Uterus (tissue), 4 donors: ENCODE results near the gene MAPRE2. TPM values are rescaled to one million over a fixed set of nuclear protein-coding genes. Genes with fewer than 3 reads are reported as not detected.

Experiments
- DNase-seq, 2 donors: peaks; one replicate each; pipeline ENCODE4 v3.0.0-alpha.2; 2019 to 2020
- H3K27ac ChIP-seq, 2 donors: fragments of 200-600 bp; sonication (generic); 1 replicate in 1 of 2; 2 replicates in 1 of 2; pipeline ENCODE4 v1.5.1; 2016 to 2018
- H3K27me3 ChIP-seq, 2 donors: fragments of 200-600 bp; sonication (generic); one replicate each; pipeline ENCODE4 v1.5.1; 2018 to 2019; ENCODE audit warnings: control low read depth in 1 of 2
- H3K36me3 ChIP-seq, 2 donors: fragments of 200-600 bp; sonication (generic); one replicate each; pipeline ENCODE4 v1.5.1; 2019; ENCODE audit warnings: control low read depth in 1 of 2
- H3K4me1 ChIP-seq, 2 donors: fragments of 200-600 bp; sonication (generic); one replicate each; pipeline ENCODE4 v1.5.1; 2018 to 2019; ENCODE audit warnings: control low read depth in 1 of 2
- H3K4me3 ChIP-seq, 2 donors: fragments of 200-600 bp; sonication (generic); 1 replicate in 1 of 2; 2 replicates in 1 of 2; pipeline ENCODE4 v1.5.1; 2018 to 2019; ENCODE audit warnings: mild to moderate bottlenecking in 1 of 2
- H3K9me3 ChIP-seq, 2 donors: fragments of 200-600 bp; sonication (generic); one replicate each; pipeline ENCODE4 v1.5.1; 2019; ENCODE audit warnings: control low read depth in 1 of 2
- POLR2A ChIP-seq, 2 donors: fragments of 450-650 bp; IDR thresholded peaks; one replicate each; pipeline ENCODE4 v1.6.1; 2016; ENCODE audit warnings: antibody characterized with exemption in 2 of 2, mild to moderate bottlenecking in 1 of 2, moderate library complexity in 1 of 2
- intact Hi-C: fragments of 100-400 bp; cut with DNase I; formaldehyde crosslinking; loops from one replicate; pipeline ENCODE4 v1.15.1; 2023; ENCODE audit warnings: low total_unique reads
- total RNA-seq, 4 donors: library from RNA; depleted of rRNA in 3 of 4; stranded (reverse); fragments of >200 nt in 3 of 4; gene quantifications; one replicate each; pipeline versions ENCODE4 v1.1.0 to v1.2.4, GENCODE V29; 2014 to 2023
- TF ChIP-seq, protein P1 (sequence below), 4 experiments: fragments of 200-600 bp in 2 of 4; fragments of 450-650 bp in 2 of 4; sonication (generic) in 2 of 4; IDR thresholded peaks; one replicate each; pipeline ENCODE4 v1.5.1; 2016 to 2019; ENCODE audit warnings: antibody characterized with exemption in 4 of 4, mild to moderate bottlenecking in 2 of 4, moderate library complexity in 1 of 4
- donor health status: DM: yes; HTN: yes; CAD: no.

The MAPRE2 gene
- total RNA-seq, 4 donors from 2014 or later = 7.4 to 29.8 (median 21.7) TPM

DNA sequence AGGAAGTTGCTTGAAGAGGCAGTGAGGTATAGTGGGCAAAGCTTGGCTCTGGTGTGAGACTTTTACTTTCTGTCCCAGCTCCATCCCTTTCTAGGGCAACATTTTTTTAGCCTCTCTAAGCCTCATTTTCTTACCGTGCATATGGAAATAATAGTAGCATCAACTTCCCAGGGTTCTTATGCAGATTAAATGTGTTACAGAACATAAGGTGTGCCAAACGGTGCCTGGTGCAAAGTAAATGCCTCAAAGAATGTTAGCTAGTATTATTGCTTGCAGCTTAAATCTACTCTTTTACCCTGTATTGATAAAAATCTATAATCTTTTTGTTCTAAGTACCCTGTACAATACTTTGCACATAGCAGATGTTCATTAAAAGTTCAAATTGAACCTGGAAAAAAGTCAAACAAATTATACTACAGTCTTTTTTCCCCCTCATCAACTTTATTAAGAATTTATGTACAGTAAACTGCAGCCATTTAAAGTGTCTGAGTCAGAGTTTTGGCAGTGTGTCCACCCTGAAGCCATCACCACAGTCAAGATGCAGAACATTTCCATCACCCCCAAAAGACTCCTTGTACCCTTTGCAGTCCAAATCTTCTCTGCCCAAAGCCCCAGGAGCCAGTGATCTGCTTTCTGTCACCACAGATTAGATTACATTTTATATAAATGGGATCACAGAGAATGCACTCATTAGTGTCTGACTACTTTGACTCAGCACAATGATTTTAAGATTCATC is 10.6 kb downstream of the MAPRE2 start:
- no peaks in the 10 kb centered on the region for H3K4me1 ChIP-seq

GRCh38 chr18:35054401-35054800 is 13.2 kb downstream of the MAPRE2 start:
- Histone ChIP-seq H3K36me3 (no peaks in the 10 kb centered on the region), H3K27me3 (no peaks in the 10 kb centered on the region), H3K9me3 (no peaks in the 10 kb centered on the region), H3K4me3 (no peak overlapping the region), H3K27ac (no peak overlapping the region), H3K4me1 (no peaks in the 10 kb centered on the region)
- no peak for DNase-seq
- TF ChIP-seq, protein P1, sequence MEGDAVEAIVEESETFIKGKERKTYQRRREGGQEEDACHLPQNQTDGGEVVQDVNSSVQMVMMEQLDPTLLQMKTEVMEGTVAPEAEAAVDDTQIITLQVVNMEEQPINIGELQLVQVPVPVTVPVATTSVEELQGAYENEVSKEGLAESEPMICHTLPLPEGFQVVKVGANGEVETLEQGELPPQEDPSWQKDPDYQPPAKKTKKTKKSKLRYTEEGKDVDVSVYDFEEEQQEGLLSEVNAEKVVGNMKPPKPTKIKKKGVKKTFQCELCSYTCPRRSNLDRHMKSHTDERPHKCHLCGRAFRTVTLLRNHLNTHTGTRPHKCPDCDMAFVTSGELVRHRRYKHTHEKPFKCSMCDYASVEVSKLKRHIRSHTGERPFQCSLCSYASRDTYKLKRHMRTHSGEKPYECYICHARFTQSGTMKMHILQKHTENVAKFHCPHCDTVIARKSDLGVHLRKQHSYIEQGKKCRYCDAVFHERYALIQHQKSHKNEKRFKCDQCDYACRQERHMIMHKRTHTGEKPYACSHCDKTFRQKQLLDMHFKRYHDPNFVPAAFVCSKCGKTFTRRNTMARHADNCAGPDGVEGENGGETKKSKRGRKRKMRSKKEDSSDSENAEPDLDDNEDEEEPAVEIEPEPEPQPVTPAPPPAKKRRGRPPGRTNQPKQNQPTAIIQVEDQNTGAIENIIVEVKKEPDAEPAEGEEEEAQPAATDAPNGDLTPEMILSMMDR (IDR thresholded peaks at IDR 0.05) = no peak
- TF ChIP-seq POLR2A (IDR thresholded peaks at IDR 0.05) = no peak
- intact Hi-C loops = no loop called here

More for the DNA sequence above, 10.6 kb downstream of the MAPRE2 start:
- no peaks in the 10 kb centered on the region for H3K36me3 ChIP-seq
- H3K4me3 ChIP-seq = no peak overlapping the region
- no peaks in the 10 kb centered on the region for H3K27me3 ChIP-seq
- no peak for DNase-seq
- intact Hi-C loops = no loop called here
- no peaks in the 10 kb centered on the region for H3K9me3 ChIP-seq
- H3K27ac ChIP-seq = no peak overlapping the region
- TF ChIP-seq, protein P1 (IDR thresholded peaks at IDR 0.05) = no peak
- no peak for TF ChIP-seq POLR2A (IDR thresholded peaks at IDR 0.05)

DNA sequence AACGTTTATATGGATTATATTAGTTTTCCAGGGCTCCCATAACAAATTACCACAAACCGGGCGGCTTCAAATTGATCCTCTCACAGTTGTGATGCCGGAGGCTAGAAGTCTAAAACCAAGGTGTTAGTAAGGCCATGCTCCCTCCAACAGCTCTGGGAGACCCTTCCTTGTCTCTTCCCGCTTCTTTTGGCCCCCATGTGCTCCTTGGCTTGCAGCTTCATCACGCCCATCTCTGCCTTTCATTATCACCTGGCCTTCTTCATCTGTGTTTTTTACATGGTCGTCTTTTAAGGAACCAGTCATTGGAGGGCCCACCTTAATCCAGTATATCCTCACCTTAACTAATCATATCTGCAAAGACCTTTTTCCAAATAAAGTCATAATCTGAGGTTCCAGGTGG is 13.9 kb downstream of the MAPRE2 start:
- Histone ChIP-seq H3K4me3 (no peak overlapping the region), H3K27me3 (no peaks in the 10 kb centered on the region), H3K4me1 (no peaks in the 10 kb centered on the region), H3K27ac (no peak overlapping the region), H3K9me3 (no peaks in the 10 kb centered on the region), H3K36me3 (no peaks in the 10 kb centered on the region)
- intact Hi-C loops = no loop called here
- DNase-seq = no peak
- TF ChIP-seq, protein P1 (IDR thresholded peaks at IDR 0.05) = no peak
- no peak for TF ChIP-seq POLR2A (IDR thresholded peaks at IDR 0.05)

GRCh38 chr18:35055726-35056125 is 14.5 kb downstream of the MAPRE2 start:
- TF ChIP-seq, protein P1 (IDR thresholded peaks at IDR 0.05) = no peak
- no peak for TF ChIP-seq POLR2A (IDR thresholded peaks at IDR 0.05)
- DNase-seq = no peak
- no peaks in the 10 kb centered on the region for H3K36me3 ChIP-seq
- H3K27ac ChIP-seq = no peak overlapping the region
- H3K4me3 ChIP-seq = no peak overlapping the region
- no peaks in the 10 kb centered on the region for H3K4me1 ChIP-seq
- no peaks in the 10 kb centered on the region for H3K9me3 ChIP-seq
- intact Hi-C loops = no loop called here
- H3K27me3 ChIP-seq = no peaks in the 10 kb centered on the region

DNA sequence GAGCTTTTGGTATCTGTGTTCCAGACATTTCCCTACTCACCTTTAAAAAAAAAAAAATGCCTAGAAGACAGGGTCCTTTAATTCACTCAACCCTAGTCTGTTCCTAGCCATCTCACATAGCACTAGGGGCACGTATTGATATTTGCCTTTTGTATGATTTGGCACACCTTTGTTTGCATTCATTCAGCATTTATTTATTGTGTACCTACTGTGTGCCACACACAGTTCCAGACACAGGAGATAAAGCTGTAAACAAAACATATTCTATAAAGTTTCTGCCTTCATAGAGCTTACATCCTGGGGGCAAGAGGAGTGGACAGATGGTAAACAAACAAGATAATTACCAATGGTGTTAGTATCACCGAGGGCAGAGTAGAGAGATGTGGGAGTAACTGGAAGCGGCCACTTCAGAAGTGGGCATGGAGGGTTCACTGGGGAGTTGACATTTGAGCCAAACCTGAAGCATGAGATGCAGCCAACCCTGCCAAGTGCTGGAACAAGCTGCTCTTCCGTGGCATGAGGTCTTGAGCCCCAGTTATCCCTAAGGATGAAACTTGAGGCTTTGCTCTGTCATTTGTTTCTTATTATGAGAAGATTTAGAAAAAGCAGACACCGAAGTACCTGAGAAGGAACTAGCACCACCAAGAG is 18.2 kb downstream of the MAPRE2 start:
- intact Hi-C loops = no loop called here
- no peak overlapping the region for H3K27ac ChIP-seq
- H3K4me1 ChIP-seq = no peaks in the 10 kb centered on the region
- no peaks in the 10 kb centered on the region for H3K27me3 ChIP-seq
- no peak overlapping the region for H3K4me3 ChIP-seq
- no peak for DNase-seq
- no peaks in the 10 kb centered on the region for H3K36me3 ChIP-seq
- TF ChIP-seq POLR2A (IDR thresholded peaks at IDR 0.05) = no peak
- TF ChIP-seq, protein P1 (IDR thresholded peaks at IDR 0.05) = no peak
- H3K9me3 ChIP-seq = no peaks in the 10 kb centered on the region
